HG03460 (cell line): Measurements from ENCODE around the gene RNU6-1.

Experiments used
- ATAC-seq: cut with Tn5 transposase; IDR thresholded peaks from one replicate; pipeline ENCODE4 v1.9.1; 2021; ENCODE audit not compliant: unreplicated experiment

RNU6-1 gene

GRCh38 chr15:67822537-67823313 lies 17.1 kb downstream of the RNU6-1 start:
- ATAC-seq = no peak

- ATAC-seq = no peak
Observed at GRCh38 chr15:67821784-67822440, 17.9 kb downstream of the RNU6-1 start.

GRCh38 chr15:67820992-67821783 lies 18.7 kb downstream of the RNU6-1 start:
- no peak for ATAC-seq

- ATAC-seq = no peak
Observed at GRCh38 chr15:67820122-67820991, 19.5 kb downstream of the RNU6-1 start.

GRCh38 chr15:67819636-67820035 lies 20.2 kb downstream of the RNU6-1 start:
- ATAC-seq = no peak

- no peak for ATAC-seq
Observed at GRCh38 chr15:67818464-67818863, 21.4 kb downstream of the RNU6-1 start.

GRCh38 chr15:67816668-67817067 lies 23.2 kb downstream of the RNU6-1 start:
- no peak for ATAC-seq

GRCh38 chr15:67815036-67815592 lies 24.7 kb downstream of the RNU6-1 start:
- no peak for ATAC-seq

DNA sequence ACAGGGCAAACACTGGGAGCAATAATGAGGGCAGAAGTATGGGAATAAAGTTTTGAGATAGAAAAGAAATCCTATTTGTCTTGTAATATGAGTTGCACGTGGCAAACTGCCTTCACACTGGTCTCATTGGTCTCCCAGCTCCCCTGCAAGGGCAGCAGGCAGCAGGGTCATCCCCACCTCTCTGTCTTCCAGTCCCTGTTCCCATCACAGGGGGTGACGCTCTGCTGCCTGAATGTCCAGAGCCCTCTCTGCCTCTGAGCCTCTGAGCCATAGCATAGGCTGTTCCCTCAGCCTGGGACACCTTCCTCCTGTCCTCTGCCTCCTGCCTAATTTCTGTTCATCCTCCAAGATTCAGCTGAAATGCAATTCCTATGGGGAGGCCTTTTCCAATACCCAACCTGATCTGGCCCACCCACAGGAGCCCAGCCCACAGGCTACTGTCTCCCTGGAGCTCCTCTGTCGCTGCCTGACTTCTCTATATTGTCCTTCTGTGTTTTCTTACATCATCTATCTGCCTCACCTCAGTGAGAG lies 26.7 kb downstream of the RNU6-1 start:
- no peak for ATAC-seq

DNA sequence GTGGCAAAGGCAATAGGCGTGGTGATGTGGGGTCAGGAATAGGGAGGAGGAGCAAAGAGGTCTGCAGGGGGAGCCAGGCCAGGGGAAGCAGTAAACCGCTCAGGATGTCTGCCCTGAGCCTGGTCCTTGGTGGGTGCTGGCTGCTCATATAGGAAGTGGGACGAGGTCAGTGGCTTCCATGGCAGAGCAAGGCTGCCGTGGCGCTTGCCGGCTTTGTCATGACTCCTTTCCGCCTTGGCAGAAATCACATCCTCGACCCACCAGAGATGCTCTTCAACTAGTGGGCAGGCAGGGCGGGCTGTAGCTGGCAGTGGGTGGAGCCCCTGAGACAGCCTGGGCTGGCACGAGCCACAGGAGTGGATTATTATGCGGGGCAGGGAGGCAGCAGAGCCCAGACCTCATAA lies 27.6 kb downstream of the RNU6-1 start:
- ATAC-seq = no peak

DNA sequence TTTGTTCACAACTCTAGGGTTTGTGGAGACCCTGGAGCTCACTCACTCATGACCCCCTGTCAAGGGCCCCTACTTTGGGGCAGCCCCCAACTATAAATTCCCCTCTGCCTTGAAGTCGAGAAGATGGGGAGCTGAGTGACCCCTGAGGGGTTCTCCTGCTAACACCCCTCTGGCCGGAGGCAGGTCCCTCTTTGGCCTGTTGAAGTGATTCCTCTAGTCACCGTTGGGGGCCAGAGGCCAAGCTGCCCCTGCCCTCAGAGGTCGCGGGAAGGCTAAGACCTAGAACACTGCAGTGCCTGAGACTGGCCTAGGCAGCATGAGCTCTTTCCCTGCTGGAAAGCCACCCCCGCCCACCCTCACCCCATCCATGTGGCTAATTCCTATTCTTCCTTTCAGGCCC lies 30.0 kb downstream of the RNU6-1 start:
- no peak for ATAC-seq

DNA sequence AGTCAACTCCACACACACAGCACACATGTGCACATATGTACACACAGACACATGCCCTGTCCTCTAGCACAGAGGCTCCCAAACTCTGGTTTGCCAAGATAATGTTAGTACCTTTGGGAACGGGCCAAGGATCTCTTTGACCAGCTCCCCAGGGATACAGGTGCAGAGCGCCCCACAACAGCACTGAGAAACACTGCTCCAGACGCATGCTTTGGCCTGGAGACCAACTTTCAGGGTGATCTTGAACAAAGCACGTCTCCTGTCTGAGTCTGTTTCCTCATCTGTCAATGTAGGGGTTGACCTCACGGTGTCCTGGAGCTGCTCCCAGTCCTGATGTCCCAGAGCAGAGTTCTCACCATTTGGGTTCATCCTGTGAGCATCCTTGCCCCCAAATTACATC lies 30.4 kb downstream of the RNU6-1 start:
- ATAC-seq = no peak

DNA sequence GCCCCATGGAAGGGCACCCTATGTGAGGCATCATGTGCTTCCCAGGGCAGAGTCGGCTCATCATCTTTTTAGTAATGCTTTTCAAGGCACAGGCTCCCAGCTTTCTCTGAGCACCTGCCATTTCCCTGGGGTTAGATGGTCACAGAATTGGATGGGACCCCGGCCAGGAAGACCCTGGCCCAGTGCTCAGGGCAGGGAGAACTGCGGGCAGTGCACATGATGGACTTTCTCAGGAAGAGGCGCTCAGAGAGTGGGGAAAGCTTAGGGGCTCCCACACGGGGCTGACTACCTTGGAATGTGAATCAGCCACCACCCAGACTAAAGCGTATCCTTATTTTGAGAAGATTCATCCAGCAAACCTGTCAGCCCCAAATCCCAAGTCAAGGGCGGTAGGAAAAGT lies 31.0 kb downstream of the RNU6-1 start:
- no peak for ATAC-seq

DNA sequence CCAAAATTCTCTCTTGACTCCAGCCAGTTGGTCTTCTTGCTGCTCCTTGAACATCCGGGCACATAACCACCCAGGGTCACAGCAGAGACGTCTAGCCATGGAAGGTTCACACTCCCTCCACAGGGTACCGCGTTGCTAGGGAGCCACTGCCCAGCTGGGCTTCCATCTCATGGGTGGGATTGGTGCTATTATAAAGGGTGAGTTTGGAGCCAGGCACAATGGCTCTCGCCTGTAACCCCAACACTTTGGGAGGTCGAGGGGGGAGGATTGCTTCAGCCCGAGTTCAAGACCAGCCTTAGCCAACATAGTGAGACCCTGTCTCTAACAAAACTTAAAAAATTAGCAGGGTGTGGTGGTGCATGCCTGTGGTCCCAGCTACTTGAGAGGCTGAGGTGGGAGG lies 32.0 kb downstream of the RNU6-1 start:
- ATAC-seq = no peak

DNA sequence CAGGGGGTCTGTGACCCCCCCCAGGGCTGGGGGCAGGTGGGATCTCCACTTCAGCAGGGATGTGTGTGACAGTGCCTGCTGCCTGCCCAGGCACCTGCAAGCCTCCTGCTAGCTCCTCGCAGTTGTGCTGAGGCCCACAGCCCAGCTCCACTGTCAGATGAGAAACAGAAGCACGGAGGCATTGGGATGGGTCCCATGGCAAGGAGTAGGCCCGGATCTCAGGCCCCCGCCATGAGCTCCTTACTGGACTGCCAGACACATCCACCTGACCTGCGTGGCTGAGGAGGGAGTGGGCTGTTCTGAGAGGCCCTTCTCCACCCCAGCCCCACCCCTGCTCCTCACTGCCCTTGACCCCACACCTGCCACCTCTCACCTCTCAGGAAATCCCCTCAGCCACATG lies 32.7 kb downstream of the RNU6-1 start:
- ATAC-seq = no peak

DNA sequence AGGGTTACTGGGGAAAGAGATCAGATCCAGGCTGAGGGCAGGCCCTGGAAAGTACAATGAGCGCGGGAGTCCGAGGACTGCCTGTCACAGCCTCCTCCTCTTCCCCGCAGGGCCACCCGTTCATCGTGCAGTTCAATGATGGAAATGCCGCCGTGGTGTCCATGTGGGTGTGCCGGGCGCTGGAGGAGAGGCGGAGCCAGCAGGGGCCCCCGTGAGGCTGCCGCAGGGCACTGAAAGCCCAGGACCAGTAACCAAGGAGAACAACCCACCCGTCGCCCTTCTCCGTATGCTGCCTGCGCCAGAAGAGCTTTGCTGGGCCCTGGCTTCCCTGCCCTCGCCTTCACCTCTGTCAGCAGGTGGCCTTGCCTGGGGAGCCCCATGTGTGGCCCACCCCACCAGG lies 33.3 kb downstream of the RNU6-1 start:
- ATAC-seq = no peak

DNA sequence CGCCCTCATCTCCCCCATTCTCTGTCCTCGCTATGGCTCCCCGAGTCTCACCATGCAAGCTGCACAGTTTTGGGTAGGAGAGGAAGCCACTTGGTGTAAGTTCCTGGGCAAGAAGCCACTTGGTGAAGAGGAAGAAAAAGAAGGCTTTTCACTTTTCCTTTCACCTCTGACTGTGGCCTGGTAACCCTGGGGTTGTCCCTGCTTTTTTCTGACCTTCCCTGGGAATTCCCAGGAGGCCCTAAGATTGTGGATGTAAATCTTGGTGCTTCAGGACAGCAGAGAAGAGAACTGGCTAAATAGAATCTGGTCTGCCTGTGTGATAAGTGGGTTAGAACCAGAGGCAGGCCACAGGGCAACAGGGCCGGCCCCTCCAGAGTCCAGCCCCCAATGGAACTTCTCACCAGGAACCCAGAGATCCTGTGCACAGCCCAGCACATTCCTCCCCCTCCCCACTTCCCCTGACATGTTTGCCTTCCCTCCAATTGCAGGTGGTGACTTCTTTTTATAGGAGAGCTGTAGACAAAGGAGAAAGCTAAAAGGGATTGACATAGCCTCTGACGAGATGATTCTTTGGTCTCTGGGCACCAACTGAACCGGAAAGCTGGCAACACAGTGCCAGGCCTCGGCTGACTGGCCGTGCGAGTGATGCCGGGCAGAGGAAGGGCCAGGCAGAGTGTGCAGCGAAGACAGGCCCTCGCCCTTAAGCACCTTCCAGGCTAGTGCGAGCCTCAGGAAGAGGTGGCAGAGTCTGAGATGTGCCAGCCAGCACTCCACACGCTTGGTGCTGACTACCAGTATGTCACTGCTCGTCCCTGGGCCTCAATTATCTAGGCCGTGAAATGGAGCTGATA lies 34.0 kb downstream of the RNU6-1 start:
- no peak for ATAC-seq

GRCh38 chr15:67805008-67805665 lies 34.7 kb downstream of the RNU6-1 start:
- ATAC-seq = no peak
